ENCODE data around the gene CLDN10. TPM values are rescaled to one million over a fixed set of nuclear protein-coding genes. Genes with fewer than 3 reads are reported as not detected.

CLDN10 gene
- total RNA-seq, 1 donor from 2014 or later, result not detected

DNA sequence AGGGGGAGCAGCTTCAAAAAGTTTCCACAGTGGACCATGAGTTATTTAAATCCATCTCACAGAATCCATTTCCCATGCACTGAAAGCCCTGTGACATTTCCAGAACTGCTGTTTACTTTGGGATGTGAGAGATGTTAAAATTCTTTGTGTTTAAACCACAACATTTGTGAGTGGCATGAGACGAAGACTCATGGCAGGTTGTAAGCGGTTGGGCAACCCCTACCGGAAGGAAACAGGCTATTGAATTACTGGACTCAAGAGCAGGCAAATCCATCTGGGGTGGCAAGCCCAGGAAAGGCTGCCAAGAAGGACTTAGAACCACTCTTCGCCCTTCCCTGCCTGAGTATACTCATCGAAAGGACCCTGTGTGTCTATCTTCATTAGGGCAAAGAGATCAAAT, 22.3 kb upstream of the CLDN10 start:
- Mint-ChIP-seq H3K36me3 (ENCODE audit: low read depth) (no peaks in the 10 kb centered on the region), H3K9me3 (ENCODE audit: low read depth) (no peaks in the 10 kb centered on the region), H3K4me3 (ENCODE audit: unreplicated experiment) (no peak overlapping the region), H3K4me1 (ENCODE audit: low read depth) (peaks cover 9% of the 10 kb centered on the region), H3K27ac (ENCODE audit: unreplicated experiment) (no peak overlapping the region), H3K27me3 (ENCODE audit: low read depth) (peaks cover 12% of the 10 kb centered on the region)
- TF ChIP-seq, protein P1, sequence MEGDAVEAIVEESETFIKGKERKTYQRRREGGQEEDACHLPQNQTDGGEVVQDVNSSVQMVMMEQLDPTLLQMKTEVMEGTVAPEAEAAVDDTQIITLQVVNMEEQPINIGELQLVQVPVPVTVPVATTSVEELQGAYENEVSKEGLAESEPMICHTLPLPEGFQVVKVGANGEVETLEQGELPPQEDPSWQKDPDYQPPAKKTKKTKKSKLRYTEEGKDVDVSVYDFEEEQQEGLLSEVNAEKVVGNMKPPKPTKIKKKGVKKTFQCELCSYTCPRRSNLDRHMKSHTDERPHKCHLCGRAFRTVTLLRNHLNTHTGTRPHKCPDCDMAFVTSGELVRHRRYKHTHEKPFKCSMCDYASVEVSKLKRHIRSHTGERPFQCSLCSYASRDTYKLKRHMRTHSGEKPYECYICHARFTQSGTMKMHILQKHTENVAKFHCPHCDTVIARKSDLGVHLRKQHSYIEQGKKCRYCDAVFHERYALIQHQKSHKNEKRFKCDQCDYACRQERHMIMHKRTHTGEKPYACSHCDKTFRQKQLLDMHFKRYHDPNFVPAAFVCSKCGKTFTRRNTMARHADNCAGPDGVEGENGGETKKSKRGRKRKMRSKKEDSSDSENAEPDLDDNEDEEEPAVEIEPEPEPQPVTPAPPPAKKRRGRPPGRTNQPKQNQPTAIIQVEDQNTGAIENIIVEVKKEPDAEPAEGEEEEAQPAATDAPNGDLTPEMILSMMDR (IDR thresholded peaks at IDR 0.05), result no peak
- DNase-seq (ENCODE audit: low spot score), result no peak

DNA sequence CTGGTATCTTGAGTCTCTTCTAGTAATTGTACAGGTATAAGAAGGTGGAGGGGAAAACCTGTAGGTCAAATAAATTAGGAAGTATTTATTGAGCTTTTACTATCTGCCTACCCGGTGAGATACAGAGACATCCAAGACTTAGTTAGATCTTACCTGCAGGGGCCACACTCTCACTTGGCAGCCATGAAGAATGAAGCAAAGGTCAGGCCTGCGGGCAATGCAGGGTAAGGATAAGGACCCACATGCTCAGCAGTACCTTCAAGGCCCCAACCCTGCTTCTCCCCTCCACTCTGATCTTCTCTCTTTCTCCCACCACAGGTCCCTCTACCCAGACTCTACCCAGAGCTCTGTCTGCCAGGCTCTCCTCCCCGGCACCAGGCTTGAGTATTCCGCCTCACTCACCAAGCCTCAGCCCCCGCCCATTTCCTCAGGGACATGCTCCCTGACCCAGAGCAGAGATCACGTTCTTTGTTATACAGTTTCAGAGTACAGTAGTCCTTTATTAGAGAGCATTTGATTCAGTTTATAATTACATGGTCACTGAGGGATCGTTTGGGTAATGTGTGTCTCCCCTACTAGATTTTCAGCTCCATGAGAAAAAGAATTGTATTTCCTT, 18.9 kb upstream of the CLDN10 start:
- H3K9me3 Mint-ChIP-seq (ENCODE audit: low read depth), result no peaks in the 10 kb centered on the region
- no peaks in the 10 kb centered on the region for H3K36me3 Mint-ChIP-seq (ENCODE audit: low read depth)
- no peak overlapping the region for H3K27ac Mint-ChIP-seq (ENCODE audit: unreplicated experiment)
- no peak overlapping the region for H3K4me3 Mint-ChIP-seq (ENCODE audit: unreplicated experiment)
- H3K4me1 Mint-ChIP-seq (ENCODE audit: low read depth), result peaks cover 19% of the 10 kb centered on the region
- H3K27me3 Mint-ChIP-seq (ENCODE audit: low read depth), result peaks cover 9% of the 10 kb centered on the region
- DNase-seq (ENCODE audit: low spot score), result no peak
- TF ChIP-seq, protein P1 (IDR thresholded peaks at IDR 0.05), result no peak

DNA sequence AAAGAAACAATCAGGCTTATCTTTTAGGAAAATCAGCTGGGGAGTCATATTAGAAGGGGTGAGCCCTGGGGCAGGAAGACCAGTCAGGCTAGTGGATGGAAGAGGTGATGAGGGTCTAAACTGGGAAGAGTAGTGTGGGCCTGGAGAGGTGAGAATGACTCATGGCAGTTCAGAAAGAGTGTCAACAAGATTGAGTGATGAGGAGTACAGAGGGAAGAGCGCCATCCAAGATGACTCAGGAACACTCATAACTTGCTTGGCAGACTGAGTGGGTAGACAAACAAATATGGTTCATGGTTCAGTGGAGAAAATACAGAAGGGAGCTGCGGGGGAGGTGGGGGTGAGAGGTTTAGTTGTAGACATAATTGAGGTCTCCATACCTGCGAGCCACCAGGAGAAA, 17.3 kb upstream of the CLDN10 start:
- TF ChIP-seq, protein P1 (IDR thresholded peaks at IDR 0.05), result no peak
- peaks cover 9% of the 10 kb centered on the region for H3K27me3 Mint-ChIP-seq (ENCODE audit: low read depth)
- peaks cover 15% of the 10 kb centered on the region for H3K4me1 Mint-ChIP-seq (ENCODE audit: low read depth)
- H3K4me3 Mint-ChIP-seq (ENCODE audit: unreplicated experiment), result no peak overlapping the region
- DNase-seq (ENCODE audit: low spot score), result no peak
- H3K27ac Mint-ChIP-seq (ENCODE audit: unreplicated experiment), result no peak overlapping the region
- no peaks in the 10 kb centered on the region for H3K36me3 Mint-ChIP-seq (ENCODE audit: low read depth)
- H3K9me3 Mint-ChIP-seq (ENCODE audit: low read depth), result no peaks in the 10 kb centered on the region

DNA sequence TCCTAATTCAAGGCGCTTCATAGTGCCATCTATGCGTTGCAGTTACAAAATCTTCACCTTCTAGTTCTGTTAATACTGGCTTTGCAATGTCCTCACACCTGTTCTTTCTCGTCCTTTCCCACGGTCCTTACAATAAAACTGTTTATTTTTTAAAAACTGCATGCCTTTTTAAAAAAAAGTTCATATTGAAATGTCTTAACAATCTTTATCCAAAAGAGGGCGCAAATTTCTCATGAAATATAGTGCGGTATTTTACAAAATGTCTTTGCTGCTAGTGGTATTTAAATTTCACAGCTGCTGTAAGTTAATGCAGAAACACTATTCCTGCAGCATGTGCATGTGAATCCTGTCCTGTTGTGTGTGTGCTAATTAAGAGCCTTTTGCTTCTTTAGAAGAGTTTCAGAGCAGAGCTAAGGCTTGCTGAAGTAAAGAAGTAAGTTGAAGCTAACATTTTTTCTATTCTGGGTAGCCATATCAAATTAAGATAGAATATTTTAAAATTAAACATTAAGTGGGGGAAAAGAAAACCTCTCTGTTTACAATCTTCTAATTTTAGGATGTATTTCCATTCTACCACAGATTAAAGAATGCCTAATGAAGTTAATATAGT, 15.8 kb upstream of the CLDN10 start:
- Mint-ChIP-seq H3K4me1 (ENCODE audit: low read depth) (peaks cover 12% of the 10 kb centered on the region), H3K27ac (ENCODE audit: unreplicated experiment) (no peak overlapping the region), H3K4me3 (ENCODE audit: unreplicated experiment) (no peak overlapping the region), H3K27me3 (ENCODE audit: low read depth) (peaks cover 8% of the 10 kb centered on the region), H3K9me3 (ENCODE audit: low read depth) (no peaks in the 10 kb centered on the region), H3K36me3 (ENCODE audit: low read depth) (no peaks in the 10 kb centered on the region)
- DNase-seq (ENCODE audit: low spot score), result no peak
- TF ChIP-seq, protein P1 (IDR thresholded peaks at IDR 0.05), result peak; percentile 86

DNA sequence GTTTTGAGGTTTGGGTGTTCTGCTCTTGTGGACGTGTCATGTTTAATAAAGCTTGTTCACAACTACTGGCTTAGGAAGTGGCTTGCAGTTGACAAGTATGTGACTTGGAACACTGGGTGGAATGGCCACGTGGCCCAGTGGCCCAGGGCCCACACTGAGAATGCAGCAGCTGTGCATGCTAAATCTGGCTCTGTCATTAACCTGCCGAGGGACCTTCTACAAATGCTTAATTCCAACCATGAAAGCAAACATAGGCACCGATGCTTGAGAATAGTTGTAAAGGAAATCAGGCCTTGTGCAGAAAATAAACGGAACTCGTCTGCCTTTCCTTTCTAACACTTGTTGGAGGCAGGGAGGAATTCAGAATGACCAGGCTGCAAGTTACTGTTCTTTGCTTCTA, 11.6 kb upstream of the CLDN10 start:
- Mint-ChIP-seq H3K27ac (ENCODE audit: unreplicated experiment) (no peak overlapping the region), H3K36me3 (ENCODE audit: low read depth) (no peaks in the 10 kb centered on the region), H3K27me3 (ENCODE audit: low read depth) (peaks cover 3% of the 10 kb centered on the region), H3K4me3 (ENCODE audit: unreplicated experiment) (no peak overlapping the region), H3K4me1 (ENCODE audit: low read depth) (peaks cover 5% of the 10 kb centered on the region), H3K9me3 (ENCODE audit: low read depth) (no peaks in the 10 kb centered on the region)
- TF ChIP-seq, protein P1 (IDR thresholded peaks at IDR 0.05), result no peak
- DNase-seq (ENCODE audit: low spot score), result no peak
